ENCODE results near the gene MFN2.

GRCh38 chr1:12052008-12052573 is 71.8 kb downstream of the MFN2 start:
- TF ChIP-seq POLR2A (IDR thresholded peaks at IDR 0.05; ENCODE audit: low read length), result no peak
- TF ChIP-seq GATA1 (IDR thresholded peaks at IDR 0.05; ENCODE audit: low read depth, low read length), result no peak

Data from erythroblast (primary cell).